ENCODE data around the gene HERC5.
A peak's percentile ranks its signal among the peaks of the same experiment; 100 is the strongest.

HERC5 gene

GRCh38 chr4:88458104-88458740, 1.3 kb downstream of the HERC5 start:
- no peak overlapping the region for H2BK15ac ChIP-seq (ENCODE audit: low read depth, poor library complexity, severe bottlenecking)
- WGBS, result 30% methylated on average over 3 of the region's 7 CpGs

GRCh38 chr4:88465653-88466192, 8.8 kb downstream of the HERC5 start:
- WGBS, result no CpG with 5 or more reads among the region's 1 CpG
- no peak overlapping the region for H2BK120ac ChIP-seq (ENCODE audit: low read depth, low read length)

More at GRCh38 chr4:88458104-88458740, 1.3 kb downstream of the HERC5 start:
- H3K18ac ChIP-seq (ENCODE audit: low read depth in 1 of 2, low read length in 2 of 2), result no peak overlapping the region
- peaks cover 13% of the 10 kb centered on the region for H3K4me1 ChIP-seq (ENCODE audit: control insufficient read depth, insufficient read depth, low read depth, low read length)
- no peaks in the 10 kb centered on the region for H3K9me3 ChIP-seq (ENCODE audit: control insufficient read depth, low read length)
- H2BK12ac ChIP-seq (ENCODE audit: low read length in 2 of 2), result no peak overlapping the region
- no peak overlapping the region for H4K91ac ChIP-seq (ENCODE audit: low read length)
- H3K36me3 ChIP-seq (ENCODE audit: control insufficient read depth in 1 of 2, insufficient read depth in 2 of 2, low read depth in 1 of 2, low read length in 2 of 2), result peaks cover 0 to 3% of the 10 kb centered on the region in 2 experiments
- peak overlapping the region in 1 of 2 experiments; percentile 89 for H3K4me3 ChIP-seq (ENCODE audit: insufficient read depth in 1 of 2, low read depth in 1 of 2, low read length in 2 of 2)
- no peak overlapping the region for H3K4ac ChIP-seq (ENCODE audit: low read depth in 1 of 2, low read length in 2 of 2)
- peak overlapping the region; percentile 64 for H3K9ac ChIP-seq (ENCODE audit: low read length)
- H3K14ac ChIP-seq (ENCODE audit: low read length in 2 of 2), result no peak overlapping the region
- H3K4me2 ChIP-seq (ENCODE audit: low read length, poor library complexity, severe bottlenecking), result no peak overlapping the region
- DNase-seq, result no peak
- no peak overlapping the region for H4K8ac ChIP-seq (ENCODE audit: low read length)
- no peak overlapping the region for H3K27ac ChIP-seq (ENCODE audit: low read length, poor library complexity, severe bottlenecking)
- no peaks in the 10 kb centered on the region for H3K27me3 ChIP-seq (ENCODE audit: control insufficient read depth in 1 of 2, insufficient read depth in 1 of 2, low read length in 2 of 2)
- H2AK5ac ChIP-seq (ENCODE audit: low read length, severe bottlenecking), result no peak overlapping the region
- H2AFZ ChIP-seq (ENCODE audit: low read depth, low read length), result no peak overlapping the region
- H2BK5ac ChIP-seq (ENCODE audit: low read depth, low read length, poor library complexity, severe bottlenecking), result no peak overlapping the region
- H3K23ac ChIP-seq (ENCODE audit: low read length in 2 of 2), result no peak overlapping the region
- no peaks in the 10 kb centered on the region for H3K79me1 ChIP-seq (replicated peaks; ENCODE audit: low read length, poor library complexity, severe bottlenecking)
- H2BK120ac ChIP-seq (ENCODE audit: low read depth, low read length), result no peak overlapping the region

GRCh38 chr4:88467392-88467791, 10.5 kb downstream of the HERC5 start:
- Histone ChIP-seq H3K27me3 (ENCODE audit: control insufficient read depth in 1 of 2, insufficient read depth in 1 of 2, low read length in 2 of 2) (no peaks in the 10 kb centered on the region), H4K8ac (ENCODE audit: low read length) (no peak overlapping the region), H3K9ac (ENCODE audit: low read length) (no peak overlapping the region), H2BK12ac (ENCODE audit: low read length in 2 of 2) (no peak overlapping the region), H2BK5ac (ENCODE audit: low read depth, low read length, poor library complexity, severe bottlenecking) (no peak overlapping the region), H3K9me3 (ENCODE audit: control insufficient read depth, low read length) (no peaks in the 10 kb centered on the region), H3K36me3 (ENCODE audit: control insufficient read depth in 1 of 2, insufficient read depth in 2 of 2, low read depth in 1 of 2, low read length in 2 of 2) (peaks cover 0 to 4% of the 10 kb centered on the region in 2 experiments), H3K4me2 (ENCODE audit: low read length, poor library complexity, severe bottlenecking) (no peak overlapping the region), H3K23ac (ENCODE audit: low read length in 2 of 2) (no peak overlapping the region), H2AFZ (ENCODE audit: low read depth, low read length) (no peak overlapping the region), H3K4me1 (ENCODE audit: control insufficient read depth, insufficient read depth, low read depth, low read length) (no peaks in the 10 kb centered on the region), H2BK15ac (ENCODE audit: low read depth, poor library complexity, severe bottlenecking) (no peak overlapping the region), H3K4me3 (ENCODE audit: insufficient read depth in 1 of 2, low read depth in 1 of 2, low read length in 2 of 2) (no peak overlapping the region), H3K18ac (ENCODE audit: low read depth in 1 of 2, low read length in 2 of 2) (no peak overlapping the region), H3K27ac (ENCODE audit: low read length, poor library complexity, severe bottlenecking) (no peak overlapping the region), H2AK5ac (ENCODE audit: low read length, severe bottlenecking) (no peak overlapping the region), H3K4ac (ENCODE audit: low read depth in 1 of 2, low read length in 2 of 2) (no peak overlapping the region), H4K91ac (ENCODE audit: low read length) (no peak overlapping the region), H3K14ac (ENCODE audit: low read length in 2 of 2) (no peak overlapping the region), H3K79me1 (replicated peaks; ENCODE audit: low read length, poor library complexity, severe bottlenecking) (no peaks in the 10 kb centered on the region), H2BK120ac (ENCODE audit: low read depth, low read length) (no peak overlapping the region)
- no peak for DNase-seq
- WGBS, result 78% methylated on average over 2 of the region's 2 CpGs

More at GRCh38 chr4:88465653-88466192, 8.8 kb downstream of the HERC5 start:
- no peak overlapping the region for H3K23ac ChIP-seq (ENCODE audit: low read length in 2 of 2)
- H3K9me3 ChIP-seq (ENCODE audit: control insufficient read depth, low read length), result no peaks in the 10 kb centered on the region
- H4K8ac ChIP-seq (ENCODE audit: low read length), result no peak overlapping the region
- no peak overlapping the region for H2BK5ac ChIP-seq (ENCODE audit: low read depth, low read length, poor library complexity, severe bottlenecking)
- no peak overlapping the region for H4K91ac ChIP-seq (ENCODE audit: low read length)
- no peak overlapping the region for H3K27ac ChIP-seq (ENCODE audit: low read length, poor library complexity, severe bottlenecking)
- DNase-seq, result no peak
- H3K4me1 ChIP-seq (ENCODE audit: control insufficient read depth, insufficient read depth, low read depth, low read length), result no peaks in the 10 kb centered on the region
- no peak overlapping the region for H2AFZ ChIP-seq (ENCODE audit: low read depth, low read length)
- H3K14ac ChIP-seq (ENCODE audit: low read length in 2 of 2), result no peak overlapping the region
- H3K9ac ChIP-seq (ENCODE audit: low read length), result no peak overlapping the region
- no peak overlapping the region for H3K4me2 ChIP-seq (ENCODE audit: low read length, poor library complexity, severe bottlenecking)
- no peak overlapping the region for H3K18ac ChIP-seq (ENCODE audit: low read depth in 1 of 2, low read length in 2 of 2)
- no peak overlapping the region for H2BK15ac ChIP-seq (ENCODE audit: low read depth, poor library complexity, severe bottlenecking)
- no peaks in the 10 kb centered on the region for H3K27me3 ChIP-seq (ENCODE audit: control insufficient read depth in 1 of 2, insufficient read depth in 1 of 2, low read length in 2 of 2)
- H3K79me1 ChIP-seq (replicated peaks; ENCODE audit: low read length, poor library complexity, severe bottlenecking), result no peaks in the 10 kb centered on the region
- H3K4ac ChIP-seq (ENCODE audit: low read depth in 1 of 2, low read length in 2 of 2), result no peak overlapping the region
- no peak overlapping the region for H2AK5ac ChIP-seq (ENCODE audit: low read length, severe bottlenecking)
- H2BK12ac ChIP-seq (ENCODE audit: low read length in 2 of 2), result no peak overlapping the region
- no peak overlapping the region for H3K4me3 ChIP-seq (ENCODE audit: insufficient read depth in 1 of 2, low read depth in 1 of 2, low read length in 2 of 2)
- peaks cover 0 to 6% of the 10 kb centered on the region in 2 experiments for H3K36me3 ChIP-seq (ENCODE audit: control insufficient read depth in 1 of 2, insufficient read depth in 2 of 2, low read depth in 1 of 2, low read length in 2 of 2)

- Histone ChIP-seq H3K4me2 (ENCODE audit: low read length, poor library complexity, severe bottlenecking) (no peak overlapping the region), H3K4me3 (ENCODE audit: insufficient read depth in 1 of 2, low read depth in 1 of 2, low read length in 2 of 2) (no peak overlapping the region), H3K9me3 (ENCODE audit: control insufficient read depth, low read length) (no peaks in the 10 kb centered on the region), H3K14ac (ENCODE audit: low read length in 2 of 2) (no peak overlapping the region), H2BK15ac (ENCODE audit: low read depth, poor library complexity, severe bottlenecking) (no peak overlapping the region), H4K91ac (ENCODE audit: low read length) (no peak overlapping the region), H2AK5ac (ENCODE audit: low read length, severe bottlenecking) (no peak overlapping the region), H2AFZ (ENCODE audit: low read depth, low read length) (no peak overlapping the region), H2BK5ac (ENCODE audit: low read depth, low read length, poor library complexity, severe bottlenecking) (no peak overlapping the region), H3K27ac (ENCODE audit: low read length, poor library complexity, severe bottlenecking) (no peak overlapping the region), H2BK120ac (ENCODE audit: low read depth, low read length) (no peak overlapping the region), H4K8ac (ENCODE audit: low read length) (no peak overlapping the region), H3K4ac (ENCODE audit: low read depth in 1 of 2, low read length in 2 of 2) (no peak overlapping the region), H2BK12ac (ENCODE audit: low read length in 2 of 2) (no peak overlapping the region), H3K9ac (ENCODE audit: low read length) (no peak overlapping the region), H3K79me1 (replicated peaks; ENCODE audit: low read length, poor library complexity, severe bottlenecking) (no peaks in the 10 kb centered on the region), H3K27me3 (ENCODE audit: control insufficient read depth in 1 of 2, insufficient read depth in 1 of 2, low read length in 2 of 2) (no peaks in the 10 kb centered on the region), H3K4me1 (ENCODE audit: control insufficient read depth, insufficient read depth, low read depth, low read length) (no peaks in the 10 kb centered on the region), H3K36me3 (ENCODE audit: control insufficient read depth in 1 of 2, insufficient read depth in 2 of 2, low read depth in 1 of 2, low read length in 2 of 2) (no peaks in the 10 kb centered on the region), H3K18ac (ENCODE audit: low read depth in 1 of 2, low read length in 2 of 2) (no peak overlapping the region), H3K23ac (ENCODE audit: low read length in 2 of 2) (no peak overlapping the region)
- WGBS, result 100% methylated on average over 2 of the region's 5 CpGs
- DNase-seq, result no peak
Observed at GRCh38 chr4:88477229-88477860, 20.4 kb downstream of the HERC5 start.

Data from mesenchymal stem cell (in vitro differentiated cells and primary cell).